Thyroid gland (tissue), 4 donors: ENCODE results near the gene HSP90AA1.

Experiments used
- CTCF ChIP-seq, 6 experiments: fragments of 200-600 bp in 3 of 6; fragments of 450-650 bp in 3 of 6; sonication (generic) in 3 of 6; IDR thresholded peaks; one replicate each; pipeline ENCODE4 v1.5.1; 2016 to 2019; ENCODE audit warnings: antibody characterized with exemption in 6 of 6, mild to moderate bottlenecking in 2 of 6, inconsistent platforms in 1 of 6, moderate library complexity in 1 of 6
- POLR2A ChIP-seq, 2 donors: fragments of 450-650 bp; IDR thresholded peaks; one replicate each; pipeline ENCODE4 v1.6.1; 2017; ENCODE audit warnings: antibody characterized with exemption in 2 of 2, mild to moderate bottlenecking in 2 of 2, moderate library complexity in 1 of 2

DNA sequence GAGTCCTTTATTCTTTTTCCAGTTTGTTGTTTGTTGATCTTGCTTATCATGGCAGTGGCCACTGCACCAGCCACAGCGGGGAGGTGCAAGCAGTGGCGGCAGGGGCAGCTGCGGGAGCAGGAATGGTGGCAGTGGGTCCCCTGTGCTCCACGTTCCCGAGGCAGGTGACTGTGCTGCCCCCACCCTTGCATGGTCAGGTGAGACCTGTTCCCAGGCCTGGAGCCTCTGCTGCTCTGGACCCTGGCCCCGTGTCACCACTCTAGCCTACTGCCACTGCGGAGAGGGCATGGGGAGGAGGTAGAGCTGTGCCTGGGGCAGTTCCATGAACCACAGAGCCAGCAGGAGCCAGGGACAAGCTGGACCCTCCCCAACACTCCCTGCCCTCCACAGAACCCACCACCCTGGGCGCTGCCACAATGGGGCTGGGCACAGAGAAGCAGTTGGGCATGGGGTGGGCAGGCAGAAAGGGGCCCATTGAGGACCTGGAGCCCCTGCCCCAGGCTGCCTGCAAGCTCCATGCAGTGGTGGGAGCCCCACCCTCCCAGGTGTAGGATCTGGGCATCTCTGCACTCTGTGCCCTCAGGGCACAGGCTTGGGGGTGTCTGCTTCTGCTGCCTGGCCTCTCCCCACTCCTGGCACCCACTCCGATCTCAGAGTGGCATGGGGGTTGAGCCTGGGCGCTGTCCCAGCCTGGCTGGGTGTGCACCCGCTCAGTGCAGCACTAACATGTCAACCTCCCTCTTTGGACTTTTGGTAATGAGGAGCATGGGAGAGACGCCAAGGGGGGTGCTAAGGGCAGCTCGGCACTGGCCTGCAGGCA, 29.7 kb upstream of the HSP90AA1 start:
- TF ChIP-seq CTCF (IDR thresholded peaks at IDR 0.05), result no peak
- no peak for TF ChIP-seq POLR2A (IDR thresholded peaks at IDR 0.05)
